A673 (cell line): ENCODE results near the gene RMRP. TPM values are rescaled to one million over a fixed set of nuclear protein-coding genes. Genes with fewer than 3 reads are reported as not detected.

ENCODE experiments used
- Bru-seq: library from RNA; stranded (reverse); fragments of 400-500 nt; gene quantifications from one replicate; lab custom pipeline; 2021; lab: Mats Ljungman, UMichigan
- BruChase-seq, 2 experiments: library from RNA; stranded (reverse); fragments of 400-500 nt; gene quantifications; one replicate each; lab custom pipeline; 2021; lab: Mats Ljungman, UMichigan
- BruUV-seq: library from RNA; stranded (reverse); fragments of 400-500 nt; replicated peaks from 2 replicates; lab custom pipeline; 2021; lab: Mats Ljungman, UMichigan
- CTCF ChIA-PET: fragments of 300-600 bp; sonication (Branson Sonifier 250); formaldehyde crosslinking; loops from one replicate; lab custom pipeline; 2022; ENCODE audit warnings: antibody characterized with exemption; lab: Charles Lee
- POLR2A ChIA-PET: fragments of 300-600 bp; sonication (Branson Sonifier 250); formaldehyde crosslinking; loops from one replicate; lab custom pipeline; 2022; ENCODE audit warnings: antibody characterized with exemption; ENCODE audit not compliant: low non-redundant PET; lab: Charles Lee
- DNase-seq: peaks from one replicate; pipeline ENCODE4 v3.0.0-alpha.2; 2015; ENCODE audit warnings: low spot score
- H3K27ac ChIP-seq: fragments of 200-600 bp; sonication (generic); 2 replicates; pipeline ENCODE4 v1.5.1; 2016; ENCODE audit warnings: mixed run types, low read depth, mild to moderate bottlenecking, mixed read lengths, antibody characterized with exemption, low read length; ENCODE audit not compliant: poor library complexity, severe bottlenecking
- H3K27me3 ChIP-seq: fragments of 200-600 bp; sonication (generic); replicated peaks from 2 replicates; pipeline ENCODE4 v1.6.1; 2017; ENCODE audit warnings: mixed run types, low read depth, mild to moderate bottlenecking, mixed read lengths, antibody characterized with exemption, low read length; ENCODE audit not compliant: insufficient read depth, poor library complexity
- H3K36me3 ChIP-seq: fragments of 200-600 bp; sonication (generic); 2 replicates; pipeline ENCODE4 v1.6.1; 2016; ENCODE audit warnings: mixed run types, mild to moderate bottlenecking, mixed read lengths, antibody characterized with exemption, low read length; ENCODE audit not compliant: insufficient read depth, poor library complexity, severe bottlenecking
- H3K4me1 ChIP-seq: fragments of 200-600 bp; sonication (generic); 2 replicates; pipeline ENCODE4 v1.6.1; 2017; ENCODE audit warnings: mixed run types, mild to moderate bottlenecking, mixed read lengths, antibody characterized with exemption, low read length; ENCODE audit not compliant: insufficient read depth, poor library complexity, severe bottlenecking
- H3K4me3 ChIP-seq: fragments of 200-600 bp; sonication (generic); 2 replicates; pipeline ENCODE4 v1.5.1; 2016; ENCODE audit warnings: low read depth, mixed run types, mild to moderate bottlenecking, mixed read lengths, low read length; ENCODE audit not compliant: poor library complexity, severe bottlenecking
- H3K9me3 ChIP-seq: fragments of 200-600 bp; sonication (generic); 2 replicates; pipeline ENCODE4 v1.6.1; 2016; ENCODE audit warnings: mixed run types, low read depth, mild to moderate bottlenecking, mixed read lengths, antibody characterized with exemption, low read length; ENCODE audit not compliant: poor library complexity, severe bottlenecking
- CTCF ChIP-seq: fragments of 300-800, 200-600 bp; sonication (generic); conservative IDR thresholded peaks from 2 replicates; pipeline ENCODE4 v1.5.1; 2017; ENCODE audit warnings: low read depth, mild to moderate bottlenecking, antibody characterized with exemption, low read length, moderate library complexity, mixed read lengths
- EZH2 ChIP-seq: fragments of 200-600 bp; sonication (generic); IDR thresholded peaks from 2 replicates; pipeline ENCODE4 v1.6.1; 2017; ENCODE audit warnings: borderline replicate concordance, low read depth, mild to moderate bottlenecking, mixed read lengths, antibody characterized with exemption, low read length; ENCODE audit not compliant: poor library complexity, severe bottlenecking
- intact Hi-C: fragments of 100-400 bp; cut with micrococcal nuclease; formaldehyde crosslinking; loops from one replicate; pipeline ENCODE4 v1.10.0; 2022; ENCODE audit not compliant: unreplicated experiment
- long read RNA-seq: library from polyadenylated mRNA; stranded (forward); transcript quantifications from one replicate; pipeline ENCODE4 v2.0.0, GENCODE V29; 2022
- total RNA-seq: library from RNA; stranded (reverse); gene quantifications from 2 replicates; pipeline ENCODE4 v1.2.3, GENCODE V29; 2021

RMRP gene
- total RNA-seq (13,531 and 14,573 TPM in 2 replicates), Bru-seq, nascent RNA (not detected), BruChase-seq, experiment 1, labeled RNA remaining after a 2-hour chase (percentile 25 among the genes with signal in this experiment), BruChase-seq, experiment 2, labeled RNA remaining after a 6-hour chase (not detected)
- long read RNA-seq, result 0 reads

GRCh38 chr9:35657546-35658136 lies at the start of gene RMRP:
Gene RMRP (minus strand): TSS chr9:35658019.
- POLR2A ChIA-PET, result interaction anchor here (0.6 kb wide), 1 partner anchor 11 kb away, joined by 5 read pairs; no protein-coding TSS in a partner anchor
- Histone ChIP-seq H3K27ac (peak within 1 kb of the TSS; percentile 97), H3K27me3 (no peaks in the 10 kb centered on the region), H3K9me3 (no peaks in the 10 kb centered on the region), H3K4me1 (peaks cover 11% of the 10 kb centered on the region), H3K36me3 (peaks cover 27% of the 10 kb centered on the region), H3K4me3 (peak within 1 kb of the TSS; percentile 74)
- CTCF ChIA-PET, result interaction anchor here (0.6 to 1.1 kb wide), 2 partner anchors 39 to 344 kb away, joined by 5 to 8 read pairs; no protein-coding TSS in a partner anchor
- peak; percentile 100 for DNase-seq
- BruUV-seq, result no TSS peak
- TF ChIP-seq EZH2 (no peak), CTCF (peak; percentile 30; the same call in 1 of the 2 replicates)
- intact Hi-C loops, result loop anchor here (1.0 to 5.0 kb wide), 4 partner anchors 11 to 540 kb away; partner anchors contain the start of genes ATOSB, CREB3, SPAG8 and TLN1

- DNase-seq, result no peak
- no TSS peak for BruUV-seq
- no peaks in the 10 kb centered on the region for H3K4me1 ChIP-seq
- H3K9me3 ChIP-seq, result no peaks in the 10 kb centered on the region
- H3K4me3 ChIP-seq, result no peak overlapping the region
- no peak overlapping the region for H3K27ac ChIP-seq
- no peaks in the 10 kb centered on the region for H3K27me3 ChIP-seq
- CTCF ChIA-PET, result interaction anchor here (0.9 kb wide), 1 partner anchor 9 kb away, joined by 3 read pairs; no protein-coding TSS in a partner anchor
- H3K36me3 ChIP-seq, result peaks cover 92% of the 10 kb centered on the region
- POLR2A ChIA-PET, result no interaction called here
- intact Hi-C loops, result no loop called here
- no peak for TF ChIP-seq EZH2
- TF ChIP-seq CTCF, result no peak
Measured at GRCh38 chr9:35706951-35707350, 49.1 kb upstream of the RMRP start.

- TF ChIP-seq CTCF (no peak), EZH2 (no peak)
- Histone ChIP-seq H3K27ac (no peak overlapping the region), H3K27me3 (no peaks in the 10 kb centered on the region), H3K4me1 (no peaks in the 10 kb centered on the region), H3K36me3 (peaks cover 92% of the 10 kb centered on the region), H3K4me3 (no peak overlapping the region), H3K9me3 (no peaks in the 10 kb centered on the region)
- no peak for DNase-seq
- ChIA-PET CTCF (interaction anchor here (0.9 kb wide), 1 partner anchor 8 kb away, joined by 3 read pairs; no protein-coding TSS in a partner anchor), POLR2A (no interaction called here)
- BruUV-seq, result TSS peak; percentile 64
- intact Hi-C loops, result no loop called here
Measured at GRCh38 chr9:35705836-35706430, 48.1 kb upstream of the RMRP start.
